K562 (cell line): ENCODE results near the gene PAX8. TPM values are rescaled to one million over a fixed set of nuclear protein-coding genes. Genes with fewer than 3 reads are reported as not detected.

Experiments used
- ATAC-seq: fragments of 200-7000 bp; cut with Tn5 transposase; 3 replicates; pipeline ENCODE4 v1.9.1; 2020; ENCODE audit warnings: moderate library complexity
- BruUV-seq: library from RNA; stranded (reverse); fragments of 400-500 nt; replicated peaks from 2 replicates; lab custom pipeline; 2021; lab: Mats Ljungman, UMichigan
- CTCF ChIA-PET: fragments of 300-600 bp; formaldehyde crosslinking; extraction: SDS; loops from one replicate; lab custom pipeline; 2021; ENCODE audit warnings: low intra/inter-chr PET ratio; lab: Yijun Ruan, JAX
- POLR2A ChIA-PET: fragments of 300-600, 350-650 bp; sonication (Branson Sonifier 250); formaldehyde crosslinking; extraction: SDS; loops from one replicate; lab custom pipeline; 2021; ENCODE audit warnings: antibody characterized with exemption, inconsistent platforms; lab: Yijun Ruan, JAX
- DNase-seq, 4 experiments: peaks; one replicate each; pipeline versions ENCODE4 v3.0.0 to v3.0.0-alpha.2; 2011 to 2018; ENCODE audit warnings: low spot score in 3 of 4, mixed read lengths in 3 of 4; ENCODE audit errors: extremely low read depth in 1 of 4
- FAIRE-seq: peaks from 2 replicates; lab custom pipeline; 2011; peaks lifted over from hg19 to GRCh38; lab: Jason Lieb, UNC
- H2AFZ ChIP-seq: 2 replicates; pipeline ENCODE4 v1.6.0; 2011; ENCODE audit warnings: low read depth, low read length, control low read depth, inconsistent platforms
- H3K27ac ChIP-seq: fragments of 200-600 bp; 3 replicates; pipeline ENCODE4 v1.8.0; 2011; ENCODE audit warnings: low read depth, mild to moderate bottlenecking, control low read depth, inconsistent platforms, low read length, moderate library complexity, mixed read lengths; ENCODE audit errors: extremely low read depth
- H3K27me3 ChIP-seq, 2 experiments: fragments of 300-600 bp in 1 of 2; 2 replicates in 1 of 2; 3 replicates in 1 of 2; pipeline versions ENCODE4 v1.6.0 to v1.8.0; 2011; ENCODE audit warnings: inconsistent platforms in 2 of 2, low read length in 2 of 2, mild to moderate bottlenecking in 1 of 2, mixed read lengths in 1 of 2, moderate library complexity in 1 of 2; ENCODE audit not compliant: control insufficient read depth in 2 of 2, insufficient read depth in 2 of 2
- H3K36me3 ChIP-seq: fragments of 300-600 bp; 3 replicates; pipeline ENCODE4 v1.8.0; 2011; ENCODE audit warnings: mild to moderate bottlenecking, low read length, inconsistent platforms; ENCODE audit not compliant: control insufficient read depth, insufficient read depth
- H3K4me1 ChIP-seq, 2 experiments: fragments of 200-600 bp in 1 of 2; replicated peaks in 1 of 2; 2 replicates in 1 of 2; 3 replicates in 1 of 2; pipeline versions ENCODE4 v1.5.1 to v1.8.0; 2011; ENCODE audit warnings: inconsistent platforms in 2 of 2, low read length in 2 of 2, mild to moderate bottlenecking in 1 of 2, mixed read lengths in 1 of 2, moderate library complexity in 1 of 2; ENCODE audit not compliant: control insufficient read depth in 2 of 2, insufficient read depth in 2 of 2
- H3K4me2 ChIP-seq: 2 replicates; pipeline ENCODE4 v1.6.1; 2011; ENCODE audit warnings: low read length, control low read depth, inconsistent platforms, mixed read lengths; ENCODE audit not compliant: insufficient read depth
- H3K4me3 ChIP-seq: fragments of 200-600 bp; sonication (generic), shearing (Covaris generic); 2 replicates; pipeline ENCODE4 v1.5.1; 2016; ENCODE audit warnings: control low read depth, inconsistent platforms
- H3K79me2 ChIP-seq: fragments of 200-600 bp; 3 replicates; pipeline ENCODE4 v1.8.0; 2011; ENCODE audit warnings: low read length, inconsistent platforms; ENCODE audit not compliant: control insufficient read depth, insufficient read depth
- H3K9ac ChIP-seq, 2 experiments: 2 replicates each; pipeline versions ENCODE4 v1.6.0 to v1.6.1; 2011; ENCODE audit warnings: low read depth in 2 of 2, low read length in 2 of 2, control low read depth in 1 of 2, inconsistent platforms in 1 of 2, mild to moderate bottlenecking in 1 of 2, mixed read lengths in 1 of 2; ENCODE audit not compliant: insufficient read depth in 1 of 2
- H3K9me1 ChIP-seq: one replicate; pipeline ENCODE4 v1.6.0; 2011; ENCODE audit warnings: inconsistent platforms, mild to moderate bottlenecking, low read length, moderate library complexity; ENCODE audit not compliant: control insufficient read depth, insufficient read depth
- H3K9me3 ChIP-seq: replicated peaks from 2 replicates; pipeline ENCODE4 v1.5.1; 2011; ENCODE audit warnings: low read depth, low read length, inconsistent platforms; ENCODE audit not compliant: control insufficient read depth, insufficient read depth
- H4K20me1 ChIP-seq: replicated peaks from 2 replicates; pipeline ENCODE4 v1.6.1; 2011; ENCODE audit warnings: low read length, inconsistent platforms, mixed read lengths; ENCODE audit not compliant: control insufficient read depth, insufficient read depth
- HMG20B ChIP-seq: fragments of 250-450 bp; sonication (Bioruptor Pico); IDR thresholded peaks from 2 replicates; pipeline ENCODE4 v1.5.0; 2021; ENCODE audit warnings: mild to moderate bottlenecking
- MYC ChIP-seq, 2 experiments: fragments of 250-450 bp in 1 of 2; sonication (Bioruptor Pico) in 1 of 2; IDR thresholded peaks; 2 replicates each; pipeline versions ENCODE4 v1.5.1 to v1.6.1; 2012 to 2021; ENCODE audit warnings: low read depth in 2 of 2, borderline replicate concordance in 1 of 2, improper control_type of control experiment in 1 of 2, low read length in 1 of 2, mild to moderate bottlenecking in 1 of 2, moderate library complexity in 1 of 2
- NFE2 ChIP-seq: IDR thresholded peaks from 2 replicates; pipeline ENCODE4 v1.6.1; 2014; ENCODE audit warnings: antibody characterized with exemption, low read depth
- PBX2 ChIP-seq, 2 experiments: IDR thresholded peaks in 1 of 2; conservative IDR thresholded peaks in 1 of 2; 2 replicates each; pipeline ENCODE4 v1.6.1; 2016; ENCODE audit warnings: low read depth in 2 of 2, mild to moderate bottlenecking in 1 of 2, missing compliant biosample characterization in 1 of 2, missing genetic modification characterization in 1 of 2, moderate library complexity in 1 of 2
- PRPF4 ChIP-seq: fragments of 200-400 bp; formaldehyde crosslinking; IDR thresholded peaks from one replicate; pipeline ENCODE4 v1.6.1; 2017; ENCODE audit warnings: low read length, low read depth, mild to moderate bottlenecking; ENCODE audit not compliant: insufficient read depth, poor library complexity, severe bottlenecking
- RREB1 ChIP-seq: fragments of 250-450 bp; sonication (Bioruptor Pico); IDR thresholded peaks from 2 replicates; pipeline ENCODE4 v1.4.0; 2020
- TAF9B ChIP-seq: fragments of 450-650 bp; IDR thresholded peaks from 2 replicates; pipeline ENCODE4 v1.6.1; 2018; ENCODE audit warnings: mild to moderate bottlenecking; ENCODE audit not compliant: partially characterized antibody
- WGBS: fragments of 100-300 bp; shearing (Covaris generic); methylation state at CpG from one replicate; pipeline ENCODE4 v1.1.6; 2016; ENCODE audit warnings: low coverage, mixed read lengths; ENCODE audit not compliant: insufficient coverage; ENCODE audit errors: missing lambda C conversion rate; 5-methylcytosine and 5-hydroxymethylcytosine counted together
- in situ Hi-C: fragments of 300-500 bp; cut with MboI; formaldehyde crosslinking; loops from 4 replicates; pipeline ENCODE4 v1.15.0; 2018; ENCODE audit warnings: inconsistent platforms, mixed read lengths
- intact Hi-C: fragments of 100-400 bp; cut with micrococcal nuclease; formaldehyde crosslinking; loops from 2 replicates; pipeline ENCODE4 v1.14.2; 2022
- polyA plus RNA-seq, 8 experiments: library from polyadenylated mRNA; depleted of rRNA in 4 of 8; stranded (reverse) in 5 of 8; unstranded in 3 of 8; fragments of >200 nt; fragmentation: Nextera tagmentation in 2 of 8; fragmentation: Illumina TruSeq in 1 of 8; extraction: Ambion mirVana in 2 of 8; extraction: Trizol in 1 of 8; gene quantifications; 2 replicates each; pipeline versions ENCODE4 v1.2.1 to v1.2.3, GENCODE V29; 2011 to 2014; ENCODE audit warnings: inconsistent platforms in 1 of 8, missing spikeins in 1 of 8
- total RNA-seq, 7 experiments: library from RNA; depleted of rRNA in 6 of 7; stranded (reverse); fragments of >200 nt in 6 of 7; fragmentation: Illumina TruSeq in 2 of 7; extraction: Trizol in 2 of 7; gene quantifications; 2 replicates each; pipeline versions ENCODE4 v1.2.1 to v1.2.3, GENCODE V29; 2011 to 2021; ENCODE audit warnings: low replicate concordance in 1 of 7
- TF ChIP-seq, protein P1 (sequence below): fragments of 250-450 bp; sonication (Bioruptor Pico); IDR thresholded peaks from 2 replicates; pipeline ENCODE4 v1.6.1; 2021; ENCODE audit warnings: mild to moderate bottlenecking

Gene PAX8
- total and polyA plus RNA-seq, 9 of the 15 experiments (the other 6 are each of a cell fraction or from before 2014, with no cell fraction given): 0.13 to 2.1 (median 0.51) TPM

GRCh38 chr2:113305146-113305545 is 26.4 kb upstream of the PAX8 start:
- in situ Hi-C loops: no loop called here
- no peak for ATAC-seq
- WGBS: 12% methylated on average over 6 of the region's 6 CpGs
- TF ChIP-seq MYC (IDR thresholded peaks at IDR 0.05; ENCODE audit: low read depth, low read length) (no peak), MYC (CRISPR knock-in tag; IDR thresholded peaks at IDR 0.05; ENCODE audit: borderline replicate concordance, low read depth) (no peak), PBX2 (CRISPR knock-in tag; IDR thresholded peaks at IDR 0.05; ENCODE audit: low read depth) (no peak), PBX2 (tag; conservative IDR thresholded peaks at IDR 0.05; ENCODE audit: low read depth) (no peak), RREB1 (CRISPR knock-in tag) (no peak), PRPF4 (no peak), NFE2 (no peak), HMG20B (CRISPR knock-in tag) (no peak), TAF9B (no peak)
- TF ChIP-seq, protein P1, sequence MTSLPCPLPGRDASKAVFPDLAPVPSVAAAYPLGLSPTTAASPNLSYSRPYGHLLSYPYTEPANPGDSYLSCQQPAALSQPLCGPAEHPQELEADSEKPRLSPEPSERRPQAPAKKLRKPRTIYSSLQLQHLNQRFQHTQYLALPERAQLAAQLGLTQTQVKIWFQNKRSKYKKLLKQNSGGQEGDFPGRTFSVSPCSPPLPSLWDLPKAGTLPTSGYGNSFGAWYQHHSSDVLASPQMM (CRISPR knock-in tag): no peak

More at GRCh38 chr2:113305146-113305545, 26.4 kb upstream of the PAX8 start:
- DNase-seq: no peak
- Histone ChIP-seq H3K4me1 (no peaks in the 10 kb centered on the region), H2AFZ (no peak overlapping the region), H3K9me3 (no peaks in the 10 kb centered on the region), H3K9ac (no peak overlapping the region), H3K9me1 (no peaks in the 10 kb centered on the region), H3K27ac (no peak overlapping the region), H3K79me2 (no peaks in the 10 kb centered on the region), H3K27me3 (peaks cover 0 to 41% of the 10 kb centered on the region in 2 experiments; a peak in 4 of 5 replicates), H3K4me3 (no peak overlapping the region), H4K20me1 (no peaks in the 10 kb centered on the region), H3K4me2 (no peak overlapping the region), H3K36me3 (no peaks in the 10 kb centered on the region)
- BruUV-seq: no TSS peak
- ChIA-PET POLR2A (no interaction called here), CTCF (no interaction called here)
- intact Hi-C loops: no loop called here
- no peak for FAIRE-seq
